Activated naive CD4-positive, alpha-beta T cell treated with anti-CD3 and anti-CD28 coated beads, Interleukin-2, amount 10 ng/mL, durations not matched to agents 7 days and 5 days (primary cell): ENCODE measurements around the gene FAM89B.

Experiments used
- CTCF ChIA-PET: fragments of 350-600 bp; sonication (Branson Sonifier 250); formaldehyde crosslinking; loops from one replicate; lab custom pipeline; 2021; ENCODE audit warnings: antibody characterized with exemption; lab: Charles Lee
- DNase-seq: peaks from one replicate; pipeline ENCODE4 v3.0.0-alpha.2; 2020
- H3K27ac Mint-ChIP-seq: one replicate; pipeline ENCODE4 v1.8.0; 2021; ENCODE audit warnings: mild to moderate bottlenecking, moderate library complexity, mixed read lengths
- H3K27me3 Mint-ChIP-seq: one replicate; pipeline ENCODE4 v1.8.0; 2021; ENCODE audit warnings: mild to moderate bottlenecking, mixed read lengths
- H3K36me3 Mint-ChIP-seq: one replicate; pipeline ENCODE4 v1.8.0; 2021; ENCODE audit warnings: mixed read lengths
- H3K4me1 Mint-ChIP-seq: one replicate; pipeline ENCODE4 v1.8.0; 2021; ENCODE audit warnings: mixed read lengths
- H3K4me3 Mint-ChIP-seq: one replicate; pipeline ENCODE4 v1.8.0; 2021; ENCODE audit warnings: mild to moderate bottlenecking, moderate library complexity, mixed read lengths
- H3K9me3 Mint-ChIP-seq: one replicate; pipeline ENCODE4 v1.8.0; 2021; ENCODE audit warnings: mixed read lengths

The FAM89B gene

DNA sequence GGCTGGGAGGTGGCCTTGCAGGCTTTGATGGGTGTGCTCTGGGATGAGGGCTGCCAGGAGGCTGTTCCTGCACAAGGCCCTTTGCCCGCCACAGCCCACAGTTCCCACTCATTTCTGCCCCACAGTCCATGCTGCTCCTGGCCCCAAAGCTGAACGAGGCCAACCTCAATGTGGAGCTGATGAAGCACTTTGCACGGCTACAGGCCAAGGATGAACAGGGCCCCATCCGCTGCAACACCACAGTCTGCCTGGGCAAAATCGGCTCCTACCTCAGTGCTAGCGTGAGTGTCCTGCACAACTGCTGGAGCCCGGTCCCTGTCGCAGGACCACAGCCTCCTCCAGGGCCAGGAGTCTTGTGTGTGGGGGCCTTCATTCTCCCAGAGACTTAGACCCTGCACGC, 37.2 kb upstream of the FAM89B start:
- Mint-ChIP-seq H3K27me3 (no peaks in the 10 kb centered on the region), H3K4me3 (no peak overlapping the region), H3K4me1 (peaks cover 5% of the 10 kb centered on the region), H3K27ac (no peak overlapping the region), H3K9me3 (no peaks in the 10 kb centered on the region), H3K36me3 (peaks cover 33% of the 10 kb centered on the region)
- no peak for DNase-seq
- CTCF ChIA-PET = no interaction called here

GRCh38 chr11:65536412-65537295, 35.7 kb upstream of the FAM89B start:
- H3K36me3 Mint-ChIP-seq = peaks cover 21% of the 10 kb centered on the region
- H3K27ac Mint-ChIP-seq = no peak overlapping the region
- H3K9me3 Mint-ChIP-seq = no peaks in the 10 kb centered on the region
- no peak for DNase-seq
- CTCF ChIA-PET = interaction anchor here (0.7 to 1.7 kb wide), 4 partner anchors 11 to 57 kb away, joined by 3 to 7 read pairs (median 4); partner anchors contain the start of gene FAM89B
- H3K27me3 Mint-ChIP-seq = no peaks in the 10 kb centered on the region
- no peak overlapping the region for H3K4me3 Mint-ChIP-seq
- peaks cover 8% of the 10 kb centered on the region for H3K4me1 Mint-ChIP-seq

GRCh38 chr11:65537296-65537597, 35.1 kb upstream of the FAM89B start:
- no peaks in the 10 kb centered on the region for H3K9me3 Mint-ChIP-seq
- no peak overlapping the region for H3K4me3 Mint-ChIP-seq
- H3K4me1 Mint-ChIP-seq = peaks cover 13% of the 10 kb centered on the region
- no peak overlapping the region for H3K27ac Mint-ChIP-seq
- no peaks in the 10 kb centered on the region for H3K27me3 Mint-ChIP-seq
- CTCF ChIA-PET = interaction anchor here (1.5 to 1.7 kb wide), 2 partner anchors 12 to 35 kb away, joined by 4 to 7 read pairs; partner anchors contain the start of gene FAM89B
- no peak for DNase-seq
- peaks cover 18% of the 10 kb centered on the region for H3K36me3 Mint-ChIP-seq

DNA sequence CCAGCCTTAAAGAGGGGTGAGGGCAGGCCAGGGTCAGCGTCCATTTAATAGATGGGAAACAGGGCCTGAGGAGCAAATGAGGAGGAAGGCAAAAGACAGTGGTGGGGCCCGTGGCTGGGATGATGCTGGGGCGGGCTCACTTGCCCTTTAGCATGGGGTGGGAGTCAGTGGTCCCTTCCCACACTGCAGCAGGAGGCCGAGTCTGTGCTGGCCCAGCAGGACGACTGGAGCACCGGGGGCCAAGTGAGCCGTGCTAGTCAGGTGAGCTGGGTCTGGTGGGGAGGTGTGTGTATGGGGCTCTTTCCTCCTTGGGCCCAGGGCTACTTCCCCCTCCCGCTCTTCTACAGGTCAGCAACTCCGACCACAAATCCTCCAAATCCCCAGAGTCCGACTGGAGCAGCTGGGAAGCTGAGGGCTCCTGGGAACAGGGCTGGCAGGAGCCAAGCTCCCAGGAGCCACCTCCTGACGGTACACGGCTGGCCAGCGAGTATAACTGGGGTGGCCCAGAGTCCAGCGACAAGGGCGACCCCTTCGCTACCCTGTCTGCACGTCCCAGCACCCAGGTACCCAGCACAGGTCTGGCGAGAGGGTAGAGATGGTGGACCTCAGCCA, 34.6 kb upstream of the FAM89B start:
- Mint-ChIP-seq H3K4me3 (peak overlapping the region; percentile 30), H3K27me3 (no peaks in the 10 kb centered on the region), H3K9me3 (no peaks in the 10 kb centered on the region), H3K4me1 (peaks cover 14% of the 10 kb centered on the region), H3K36me3 (peaks cover 15% of the 10 kb centered on the region), H3K27ac (no peak overlapping the region)
- CTCF ChIA-PET = interaction anchor here (1.3 to 1.7 kb wide), 2 partner anchors 34 kb away, joined by 4 to 7 read pairs; partner anchors contain the start of gene FAM89B
- no peak for DNase-seq

- Mint-ChIP-seq H3K36me3 (peaks cover 15% of the 10 kb centered on the region), H3K27ac (peak overlapping the region; percentile 55), H3K4me3 (peak overlapping the region; percentile 28)
Observed at GRCh38 chr11:65538232-65538914, 34.0 kb upstream of the FAM89B start.

DNA sequence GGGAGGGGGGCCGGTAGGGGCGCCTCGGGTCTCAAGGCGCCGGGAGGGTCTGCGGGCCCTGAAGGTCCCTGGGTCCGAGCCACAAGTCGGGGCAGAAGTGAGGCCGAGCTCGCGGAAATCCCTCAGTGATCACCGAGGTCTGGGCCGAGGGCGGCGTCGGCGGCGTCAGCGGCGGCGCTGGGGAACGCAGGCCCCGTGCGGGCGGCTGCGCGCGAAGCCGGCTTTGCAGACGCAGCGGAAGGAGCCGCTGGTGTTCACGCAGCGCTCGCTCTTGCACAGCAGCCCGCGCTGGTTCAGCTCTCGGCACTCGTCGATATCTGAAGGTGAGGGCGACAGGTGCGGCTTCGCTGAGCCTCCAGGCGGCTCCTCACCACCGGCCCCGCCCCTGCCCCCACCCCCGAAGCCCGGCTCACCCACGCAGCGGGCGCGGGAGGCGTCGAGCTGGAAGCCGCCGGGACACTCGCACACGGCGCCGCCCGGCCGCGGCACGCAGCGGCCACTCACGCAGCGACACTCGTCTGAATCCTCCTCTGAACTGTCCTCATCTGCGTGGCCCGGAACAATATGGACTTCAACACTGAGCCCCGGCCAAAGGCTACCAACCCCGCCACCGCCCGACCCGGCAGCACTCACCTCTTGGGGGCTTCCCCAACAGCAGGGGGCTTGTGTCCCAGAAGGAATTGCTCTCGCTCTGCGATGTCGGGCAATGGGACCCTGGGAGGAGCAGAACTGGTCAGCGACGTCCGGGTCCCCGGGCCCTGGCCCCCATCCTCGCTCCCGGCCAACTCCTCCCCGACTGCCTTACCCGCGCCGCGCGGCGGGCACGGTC, 33.2 kb upstream of the FAM89B start:
- H3K27ac Mint-ChIP-seq = no peak overlapping the region
- H3K4me1 Mint-ChIP-seq = peaks cover 14% of the 10 kb centered on the region
- no peak for DNase-seq
- H3K4me3 Mint-ChIP-seq = peak overlapping the region; percentile 18
- peaks cover 17% of the 10 kb centered on the region for H3K36me3 Mint-ChIP-seq
- no peaks in the 10 kb centered on the region for H3K9me3 Mint-ChIP-seq
- H3K27me3 Mint-ChIP-seq = no peaks in the 10 kb centered on the region
- CTCF ChIA-PET = interaction anchor here (1.3 to 3.9 kb wide), 7 partner anchors 13 to 75 kb away, joined by 4 to 95 read pairs (median 19); partner anchors contain the start of genes FAM89B, MAP3K11 and ZNRD2

More at GRCh38 chr11:65538232-65538914, 34.0 kb upstream of the FAM89B start:
- peaks cover 14% of the 10 kb centered on the region for H3K4me1 Mint-ChIP-seq
- DNase-seq = no peak
- H3K9me3 Mint-ChIP-seq = no peaks in the 10 kb centered on the region
- H3K27me3 Mint-ChIP-seq = no peaks in the 10 kb centered on the region
- CTCF ChIA-PET = interaction anchor here (1.3 kb wide), 1 partner anchor 33 kb away, joined by 4 read pairs; the partner anchor contains the start of gene FAM89B

DNA sequence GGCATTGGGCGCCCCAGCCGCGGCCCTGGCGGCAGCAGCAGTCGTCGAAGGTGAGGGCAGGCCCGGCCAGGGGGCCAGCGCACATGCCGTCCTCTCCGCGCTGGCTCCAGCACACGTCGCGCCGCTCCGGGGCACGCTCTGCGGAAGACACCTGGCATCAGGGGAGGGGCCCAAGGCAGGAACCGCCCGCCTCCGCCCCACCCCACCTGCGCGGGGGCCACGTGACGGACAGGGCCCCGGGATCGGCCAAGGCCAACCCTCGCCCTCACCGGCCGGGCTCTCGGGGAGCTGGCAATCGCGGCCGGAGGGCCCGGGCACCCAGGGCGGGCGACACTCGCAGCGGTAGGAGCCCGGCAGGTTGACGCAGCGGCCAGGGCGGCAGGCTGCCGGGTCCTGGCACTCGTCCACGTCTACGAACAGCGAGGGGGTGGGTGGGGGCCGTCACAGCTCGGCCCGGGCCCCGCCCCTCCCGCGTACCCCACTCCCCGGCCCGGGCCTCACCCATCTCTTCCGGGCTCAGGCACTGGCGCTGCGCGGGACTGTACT, 32.5 kb upstream of the FAM89B start:
- Mint-ChIP-seq H3K27ac (peak overlapping the region; percentile 89), H3K27me3 (no peaks in the 10 kb centered on the region), H3K36me3 (peaks cover 14% of the 10 kb centered on the region)

DNA sequence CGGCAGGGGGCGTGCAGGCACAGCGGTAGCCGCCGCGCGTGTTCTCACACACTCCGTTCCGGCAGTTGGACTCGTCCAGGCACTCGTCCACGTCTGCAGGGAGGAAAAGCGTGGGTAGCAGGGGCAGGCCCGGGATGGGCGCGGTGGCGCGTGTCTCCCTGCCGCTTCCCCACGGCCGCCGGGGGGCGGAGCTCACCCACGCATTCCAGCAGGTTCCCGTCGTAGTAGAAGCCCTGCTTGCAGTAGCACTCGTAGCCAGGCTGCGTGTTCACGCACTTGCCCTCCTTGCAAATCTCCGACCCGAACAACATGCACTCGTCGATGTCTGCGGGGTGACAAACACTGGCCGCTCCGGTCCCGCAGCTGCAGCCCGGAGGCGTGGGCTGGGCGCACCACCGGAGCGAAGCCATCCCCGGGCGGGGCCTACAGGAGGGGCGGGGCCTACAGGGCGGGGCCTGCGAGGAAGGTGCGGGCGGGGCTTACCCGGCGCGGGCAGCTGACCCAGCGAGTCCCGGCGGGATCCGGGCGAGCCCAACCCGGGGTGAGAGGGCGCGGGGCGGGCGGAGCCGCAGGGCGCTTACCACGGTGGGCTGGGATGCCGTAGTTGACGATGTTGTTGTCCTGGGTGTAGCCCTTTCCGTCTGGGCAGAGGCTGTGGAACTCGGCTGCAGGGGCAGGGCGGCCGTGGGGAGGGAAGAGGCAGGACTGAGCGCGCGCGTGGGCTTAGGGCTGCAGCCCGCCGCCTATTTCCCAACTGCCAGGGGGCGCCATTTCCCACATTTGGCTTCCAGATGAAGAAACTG, 31.8 kb upstream of the FAM89B start:
- CTCF ChIA-PET = interaction anchor here (0.8 to 3.9 kb wide), 27 partner anchors 8 to 266 kb away, joined by 3 to 95 read pairs (median 5); partner anchors contain the start of genes EHBP1L1, FAM89B, MAP3K11 and SCYL1
- H3K4me3 Mint-ChIP-seq = peak overlapping the region; percentile 81
- no peaks in the 10 kb centered on the region for H3K9me3 Mint-ChIP-seq
- H3K27me3 Mint-ChIP-seq = no peaks in the 10 kb centered on the region
- peak overlapping the region; percentile 89 for H3K27ac Mint-ChIP-seq
- peaks cover 20% of the 10 kb centered on the region for H3K4me1 Mint-ChIP-seq
- H3K36me3 Mint-ChIP-seq = peaks cover 14% of the 10 kb centered on the region
- DNase-seq = peak; percentile 92

More for the DNA sequence above, 32.5 kb upstream of the FAM89B start:
- Mint-ChIP-seq H3K4me1 (peaks cover 18% of the 10 kb centered on the region), H3K9me3 (no peaks in the 10 kb centered on the region), H3K4me3 (peak overlapping the region; percentile 81)
- DNase-seq = no peak
- CTCF ChIA-PET = interaction anchor here (0.9 to 3.9 kb wide), 19 partner anchors 9 to 236 kb away, joined by 3 to 95 read pairs (median 8); partner anchors contain the start of genes EHBP1L1, FAM89B, MAP3K11 and SCYL1

- H3K4me3 Mint-ChIP-seq = peak overlapping the region; percentile 81
- H3K27ac Mint-ChIP-seq = peak overlapping the region; percentile 89
- CTCF ChIA-PET = interaction anchor here (0.7 to 3.9 kb wide), 26 partner anchors 8 to 266 kb away, joined by 3 to 95 read pairs (median 5); partner anchors contain the start of genes EHBP1L1, FAM89B, MAP3K11 and SCYL1
- H3K36me3 Mint-ChIP-seq = peaks cover 15% of the 10 kb centered on the region
- DNase-seq = no peak
- no peaks in the 10 kb centered on the region for H3K9me3 Mint-ChIP-seq
- peaks cover 27% of the 10 kb centered on the region for H3K4me1 Mint-ChIP-seq
- no peaks in the 10 kb centered on the region for H3K27me3 Mint-ChIP-seq
Observed at GRCh38 chr11:65541093-65541982, 31.0 kb upstream of the FAM89B start.

GRCh38 chr11:65542738-65543390, 29.5 kb upstream of the FAM89B start:
- CTCF ChIA-PET = interaction anchor here (1.6 to 3.9 kb wide), 5 partner anchors 9 to 51 kb away, joined by 4 to 48 read pairs (median 30); partner anchors contain the start of gene EHBP1L1
- no peak overlapping the region for H3K4me3 Mint-ChIP-seq
- no peak overlapping the region for H3K27ac Mint-ChIP-seq
- peaks cover 40% of the 10 kb centered on the region for H3K4me1 Mint-ChIP-seq
- H3K27me3 Mint-ChIP-seq = no peaks in the 10 kb centered on the region
- DNase-seq = no peak
- no peaks in the 10 kb centered on the region for H3K9me3 Mint-ChIP-seq
- peaks cover 13% of the 10 kb centered on the region for H3K36me3 Mint-ChIP-seq

DNA sequence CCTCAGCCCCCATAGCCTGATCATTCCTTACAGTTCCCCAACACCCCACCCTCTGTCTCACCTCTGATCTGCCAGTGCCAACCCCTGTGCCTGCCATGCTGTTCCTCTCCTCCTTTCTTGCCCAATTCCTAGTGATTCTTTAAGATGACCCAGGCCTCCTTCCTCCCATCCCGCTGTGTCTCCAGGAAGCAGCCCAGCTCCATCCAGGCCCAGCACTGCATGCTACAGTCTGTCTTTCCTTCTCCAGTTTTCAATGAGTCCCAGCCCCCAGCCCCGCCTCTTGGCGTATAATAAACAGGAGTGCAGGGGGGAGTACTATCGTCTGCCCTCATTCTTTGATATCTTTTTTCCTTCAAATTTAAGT, 26.5 kb upstream of the FAM89B start:
- Mint-ChIP-seq H3K9me3 (no peaks in the 10 kb centered on the region), H3K4me3 (peak overlapping the region; percentile 71), H3K27me3 (peaks cover 4% of the 10 kb centered on the region), H3K27ac (peak overlapping the region; percentile 81), H3K36me3 (peaks cover 33% of the 10 kb centered on the region), H3K4me1 (peaks cover 57% of the 10 kb centered on the region)
- CTCF ChIA-PET = interaction anchor here (1.3 to 1.7 kb wide), 2 partner anchors 20 to 42 kb away, joined by 4 read pairs; no protein-coding TSS in a partner anchor
- no peak for DNase-seq
